Measurements from ENCODE around the gene PDE4D. TPM values are rescaled to one million over a fixed set of nuclear protein-coding genes. Genes with fewer than 3 reads are reported as not detected.

The PDE4D gene
- total RNA-seq, 1 experiment from 2014 or later: 2.4 TPM

DNA sequence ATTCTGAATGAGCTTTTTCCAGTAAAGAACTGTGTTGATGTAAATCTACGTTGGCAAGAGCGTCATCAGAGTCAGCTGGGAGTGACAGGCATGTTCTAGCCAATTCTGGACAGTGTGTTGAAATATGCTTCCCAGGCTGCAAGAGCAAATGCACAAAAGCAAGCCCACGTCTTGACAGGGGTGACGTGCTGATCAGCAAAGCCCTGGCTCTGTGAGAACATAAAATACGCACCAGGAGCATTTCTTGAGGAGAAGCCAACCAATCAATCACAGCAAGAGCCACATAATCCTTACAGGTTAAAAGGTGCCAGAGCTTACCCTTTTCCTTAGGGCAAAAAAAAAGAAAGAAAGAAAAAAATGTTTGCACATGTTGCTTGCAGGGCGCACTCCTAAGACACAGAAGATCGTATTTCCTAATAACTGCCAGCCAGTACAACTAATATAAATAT is 148.1 kb downstream of the PDE4D start:
- CTCF ChIA-PET: no interaction called here
- Histone ChIP-seq H3K4me1 (ENCODE audit: control insufficient read depth, insufficient read depth, low read length) (no peaks in the 10 kb centered on the region), H3K9me3 (ENCODE audit: control insufficient read depth, insufficient read depth, low read depth, low read length) (no peaks in the 10 kb centered on the region), H3K27me3 (ENCODE audit: control insufficient read depth, insufficient read depth, low read length) (no peaks in the 10 kb centered on the region), H3K27ac (ENCODE audit: low read length) (no peak overlapping the region), H3K4me3 (ENCODE audit: low read depth in 2 of 2, low read length in 2 of 2) (peak overlapping the region in 1 of 2 experiments; percentile 35; a peak in 2 of 4 replicates), H3K36me3 (ENCODE audit: control insufficient read depth, insufficient read depth, low read length) (no peaks in the 10 kb centered on the region)
- intact Hi-C loops (cut with micrococcal nuclease; ENCODE audit: unreplicated experiment) (no loop called here), in situ Hi-C loops (cut with HindIII; ENCODE audit: low pct_unique_long_range_greater_than_20kb, low sequenced_read_pairs) (no loop called here)
- no peak for TF ChIP-seq SIN3A (IDR thresholded peaks at IDR 0.05; ENCODE audit: borderline replicate concordance, insufficient read depth, low read depth, low read length)
- TF ChIP-seq, protein P1, sequence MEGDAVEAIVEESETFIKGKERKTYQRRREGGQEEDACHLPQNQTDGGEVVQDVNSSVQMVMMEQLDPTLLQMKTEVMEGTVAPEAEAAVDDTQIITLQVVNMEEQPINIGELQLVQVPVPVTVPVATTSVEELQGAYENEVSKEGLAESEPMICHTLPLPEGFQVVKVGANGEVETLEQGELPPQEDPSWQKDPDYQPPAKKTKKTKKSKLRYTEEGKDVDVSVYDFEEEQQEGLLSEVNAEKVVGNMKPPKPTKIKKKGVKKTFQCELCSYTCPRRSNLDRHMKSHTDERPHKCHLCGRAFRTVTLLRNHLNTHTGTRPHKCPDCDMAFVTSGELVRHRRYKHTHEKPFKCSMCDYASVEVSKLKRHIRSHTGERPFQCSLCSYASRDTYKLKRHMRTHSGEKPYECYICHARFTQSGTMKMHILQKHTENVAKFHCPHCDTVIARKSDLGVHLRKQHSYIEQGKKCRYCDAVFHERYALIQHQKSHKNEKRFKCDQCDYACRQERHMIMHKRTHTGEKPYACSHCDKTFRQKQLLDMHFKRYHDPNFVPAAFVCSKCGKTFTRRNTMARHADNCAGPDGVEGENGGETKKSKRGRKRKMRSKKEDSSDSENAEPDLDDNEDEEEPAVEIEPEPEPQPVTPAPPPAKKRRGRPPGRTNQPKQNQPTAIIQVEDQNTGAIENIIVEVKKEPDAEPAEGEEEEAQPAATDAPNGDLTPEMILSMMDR (IDR thresholded peaks at IDR 0.05): no peak
- no peak for TF ChIP-seq TCF7L2 (IDR thresholded peaks at IDR 0.05; ENCODE audit: low read depth, low read length)
- no peak for TF ChIP-seq REST (IDR thresholded peaks at IDR 0.05; ENCODE audit: insufficient read depth in 1 of 2, low read depth in 2 of 2, low read length in 1 of 2)
- no peak for TF ChIP-seq POLR2AphosphoS5 (IDR thresholded peaks at IDR 0.05; ENCODE audit: low read depth, low read length)
- ATAC-seq (no peak), DNase-seq (ENCODE audit: low read depth, low spot score) (no peak)
- POLR2A ChIA-PET: no interaction called here
- no TSS peak for BruUV-seq (replicated peaks)

DNA sequence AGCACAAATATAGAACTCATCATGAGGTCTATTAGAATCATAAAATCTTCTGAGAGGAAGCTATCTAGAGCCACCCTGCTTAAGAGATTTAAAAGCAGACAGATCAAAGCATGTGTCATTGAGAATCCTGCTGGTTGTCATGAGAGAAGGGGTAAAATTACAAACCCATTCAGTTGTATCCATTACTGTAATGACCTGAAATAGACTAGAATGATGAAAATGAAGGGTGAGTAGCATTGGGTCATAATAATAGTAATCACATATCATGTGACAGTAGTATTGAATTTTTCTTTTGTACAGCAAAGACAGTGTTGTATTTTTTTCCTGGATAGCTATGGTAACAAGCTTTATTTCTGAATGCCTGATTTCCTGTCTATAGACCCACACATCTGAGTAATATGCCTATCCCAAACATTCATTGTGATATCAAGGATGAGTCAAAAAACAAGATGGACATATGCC is 149.0 kb downstream of the PDE4D start:
- no peak for ATAC-seq
- Histone ChIP-seq H3K9me3 (ENCODE audit: control insufficient read depth, insufficient read depth, low read depth, low read length) (no peaks in the 10 kb centered on the region), H3K4me1 (ENCODE audit: control insufficient read depth, insufficient read depth, low read length) (no peaks in the 10 kb centered on the region), H3K36me3 (ENCODE audit: control insufficient read depth, insufficient read depth, low read length) (no peaks in the 10 kb centered on the region), H3K4me3 (ENCODE audit: low read depth in 2 of 2, low read length in 2 of 2) (no peak overlapping the region), H3K27me3 (ENCODE audit: control insufficient read depth, insufficient read depth, low read length) (no peaks in the 10 kb centered on the region), H3K27ac (ENCODE audit: low read length) (no peak overlapping the region)
- CTCF ChIA-PET: no interaction called here
- in situ Hi-C loops (cut with HindIII; ENCODE audit: low pct_unique_long_range_greater_than_20kb, low sequenced_read_pairs): no loop called here
- POLR2A ChIA-PET: no interaction called here
- BruUV-seq (replicated peaks): no TSS peak
- TF ChIP-seq, protein P1 (IDR thresholded peaks at IDR 0.05): no peak
- TF ChIP-seq REST (IDR thresholded peaks at IDR 0.05; ENCODE audit: insufficient read depth in 1 of 2, low read depth in 2 of 2, low read length in 1 of 2): no peak
- no peak for TF ChIP-seq TCF7L2 (IDR thresholded peaks at IDR 0.05; ENCODE audit: low read depth, low read length)
- TF ChIP-seq SIN3A (IDR thresholded peaks at IDR 0.05; ENCODE audit: borderline replicate concordance, insufficient read depth, low read depth, low read length): no peak
- no peak for TF ChIP-seq POLR2AphosphoS5 (IDR thresholded peaks at IDR 0.05; ENCODE audit: low read depth, low read length)
- intact Hi-C loops (cut with micrococcal nuclease; ENCODE audit: unreplicated experiment): no loop called here
- no peak for DNase-seq (ENCODE audit: low read depth, low spot score)
